DMS79 treated with DMSO at 0.1 percent for 48 hours (cell line): Measurements from ENCODE around the gene MXD4.

Source experiments
- DNase-seq: peaks from one replicate; lab custom pipeline; 2025; lab: John Stamatoyannopoulos, UW

MXD4 gene

GRCh38 chr4:2262145-2262943, 435 bp upstream of the MXD4 start:
- peak; percentile 88 for DNase-seq

GRCh38 chr4:2261110-2261852, 628 bp downstream of the MXD4 start:
- DNase-seq: no peak

- DNase-seq: no peak
These were observed 1.4 kb downstream of the MXD4 start for GRCh38 chr4:2260344-2261109.

- no peak for DNase-seq
These were observed 2.2 kb downstream of the MXD4 start for GRCh38 chr4:2259541-2260343.

- DNase-seq: no peak
These were observed 2.8 kb downstream of the MXD4 start for GRCh38 chr4:2259036-2259540.

- DNase-seq: no peak
These were observed 3.5 kb downstream of the MXD4 start for GRCh38 chr4:2258091-2259035.

- DNase-seq: no peak
These were observed 4.4 kb downstream of the MXD4 start for GRCh38 chr4:2257361-2258081.

GRCh38 chr4:2256781-2257191, 5.1 kb downstream of the MXD4 start:
- no peak for DNase-seq

GRCh38 chr4:2256156-2256731, 5.7 kb downstream of the MXD4 start:
- DNase-seq: no peak

GRCh38 chr4:2255501-2256155, 6.3 kb downstream of the MXD4 start:
- no peak for DNase-seq

- DNase-seq: no peak
These were observed 7.0 kb downstream of the MXD4 start for GRCh38 chr4:2254665-2255500.

- no peak for DNase-seq
These were observed 8.5 kb downstream of the MXD4 start for GRCh38 chr4:2253160-2254084.

- no peak for DNase-seq
These were observed 9.3 kb downstream of the MXD4 start for GRCh38 chr4:2252530-2253091.

- DNase-seq: no peak
These were observed 9.9 kb downstream of the MXD4 start for GRCh38 chr4:2251795-2252529.

- no peak for DNase-seq
These were observed 10.7 kb downstream of the MXD4 start for GRCh38 chr4:2251073-2251794.
